Natural killer cell treated with Interleukin-12 subunit alpha and Interleukin-12 subunit beta and Interleukin-15 and Interleukin-18, amount 100 ng/mL, for 72 hours (primary cell): ENCODE data around the gene IQGAP2. TPM values are rescaled to one million over a fixed set of nuclear protein-coding genes. Genes with fewer than 3 reads are reported as not detected.

Source experiments
- ATAC-seq, 2 donors: fragments of 150-1000 bp; cut with Tn5 transposase in 1 of 2; sonication (Bioruptor Pico), chemical (Tn5 transposase) in 1 of 2; 2 replicates each; pipeline ENCODE4 v1.10.0; 2021
- DNase-seq: peaks from one replicate; pipeline ENCODE4 v3.0.0; 2022; ENCODE audit warnings: low spot score
- H3K27ac Mint-ChIP-seq, 2 donors: 1 replicate in 1 of 2; 2 replicates in 1 of 2; pipeline ENCODE4 v1.8.0; 2022; ENCODE audit warnings: mixed read lengths in 2 of 2, mild to moderate bottlenecking in 1 of 2, moderate library complexity in 1 of 2
- H3K27me3 Mint-ChIP-seq, 2 donors: 1 replicate in 1 of 2; 2 replicates in 1 of 2; pipeline ENCODE4 v1.8.0; 2022; ENCODE audit warnings: mixed read lengths in 2 of 2
- H3K36me3 Mint-ChIP-seq: one replicate; pipeline ENCODE4 v1.8.0; 2022; ENCODE audit warnings: mixed read lengths
- H3K4me1 Mint-ChIP-seq, 2 donors: 1 replicate in 1 of 2; 2 replicates in 1 of 2; pipeline ENCODE4 v1.8.0; 2022; ENCODE audit warnings: low read depth in 2 of 2, mixed read lengths in 2 of 2, mild to moderate bottlenecking in 1 of 2
- H3K4me3 Mint-ChIP-seq: one replicate; pipeline ENCODE4 v1.8.0; 2022; ENCODE audit warnings: mixed read lengths
- H3K9me3 Mint-ChIP-seq: 2 replicates; pipeline ENCODE4 v1.8.0; 2022; ENCODE audit warnings: mixed read lengths
- total RNA-seq, 2 donors: library from RNA; stranded (reverse); gene quantifications; one replicate each; pipeline ENCODE4 v1.2.3, GENCODE V29; 2022

The IQGAP2 gene
- total RNA-seq, 2 donors from 2014 or later, result 104 to 111 TPM

DNA sequence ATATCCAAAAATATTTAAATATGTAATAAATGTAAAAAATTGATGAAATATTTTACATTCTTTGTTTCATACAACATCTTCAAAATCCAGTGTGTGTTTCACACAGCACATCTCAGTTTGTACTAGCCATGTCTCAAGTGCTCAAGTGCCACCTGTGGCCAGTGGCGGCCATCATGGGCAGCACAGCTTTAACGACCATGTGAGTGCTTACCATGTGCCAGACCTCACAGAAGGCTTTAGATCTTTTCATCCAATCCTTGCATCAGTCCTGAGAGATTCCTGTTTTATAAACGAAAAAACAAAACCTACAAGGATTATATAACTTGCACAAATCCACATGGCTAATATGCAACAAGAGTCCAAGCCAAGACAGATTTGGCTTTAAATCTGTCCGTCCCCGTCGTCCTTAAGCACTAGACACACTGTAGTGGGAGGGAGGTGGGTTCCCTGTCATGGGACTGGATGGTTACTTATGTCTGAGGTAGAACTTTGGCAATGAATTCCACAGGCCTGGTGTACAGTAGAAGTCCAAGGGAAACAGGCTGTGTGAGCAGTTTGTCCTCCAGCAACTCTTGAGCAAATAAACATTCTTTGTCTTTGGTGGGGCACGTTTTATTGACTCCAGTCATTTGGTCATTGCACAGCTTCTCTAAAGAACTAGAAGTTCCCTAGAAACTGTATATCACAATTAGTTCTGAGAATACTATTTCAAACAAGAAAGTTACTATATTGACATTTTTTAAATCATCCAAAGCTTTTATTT, 287.8 kb downstream of the IQGAP2 start:
- Mint-ChIP-seq H3K36me3 (peaks cover 13% of the 10 kb centered on the region), H3K9me3 (no peaks in the 10 kb centered on the region), H3K4me1 (peaks cover 19 to 41% of the 10 kb centered on the region in 2 donors), H3K4me3 (peak overlapping the region; percentile 48), H3K27me3 (no peaks in the 10 kb centered on the region), H3K27ac (peak overlapping the region; percentile 87 to 91)
- DNase-seq (no peak), ATAC-seq (no peak)

DNA sequence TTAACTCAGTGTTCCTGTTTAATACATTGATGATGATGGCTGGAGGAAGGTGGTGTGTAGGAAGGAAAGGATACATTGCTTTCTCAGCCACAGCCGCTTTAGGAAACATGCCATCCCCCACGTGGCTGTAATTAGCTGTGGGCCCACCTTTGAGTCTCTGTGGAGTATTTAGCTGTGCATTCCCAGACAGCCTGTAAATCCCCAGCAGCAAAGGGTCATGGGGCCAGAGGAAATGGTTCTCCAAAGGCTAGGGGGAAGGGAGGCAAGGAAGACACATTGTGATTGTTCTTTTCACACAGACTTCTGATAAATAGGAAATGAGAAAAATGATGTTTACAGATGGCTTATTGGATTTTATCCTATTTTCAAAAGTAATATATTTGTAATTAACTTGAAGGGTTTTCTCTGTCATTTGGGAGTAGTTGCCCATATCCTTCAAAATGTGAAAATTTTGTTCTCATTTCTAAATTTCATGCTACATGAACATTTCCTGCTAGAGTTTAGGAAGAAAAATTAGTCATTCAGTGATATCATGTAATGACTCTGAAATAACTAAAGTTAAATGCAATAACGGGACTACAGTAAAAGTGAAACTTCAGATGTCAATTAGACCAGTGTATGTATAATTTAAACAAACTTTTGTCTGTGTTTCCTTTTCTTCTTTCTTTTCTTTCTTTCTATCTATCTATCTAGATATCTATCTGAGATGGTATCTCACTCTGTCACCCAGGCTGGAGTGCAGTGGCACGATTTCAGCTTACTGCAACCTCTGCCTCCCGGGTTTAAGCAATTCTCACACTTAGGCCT, 288.6 kb downstream of the IQGAP2 start:
- H3K27ac Mint-ChIP-seq, result peak overlapping the region; percentile 87 to 91
- peaks cover 24 to 47% of the 10 kb centered on the region in 2 donors for H3K4me1 Mint-ChIP-seq
- H3K36me3 Mint-ChIP-seq, result peaks cover 18% of the 10 kb centered on the region
- no peaks in the 10 kb centered on the region for H3K27me3 Mint-ChIP-seq
- peak overlapping the region; percentile 48 for H3K4me3 Mint-ChIP-seq
- DNase-seq (no peak), ATAC-seq (peak; percentile 75 to 88)
- H3K9me3 Mint-ChIP-seq, result no peaks in the 10 kb centered on the region

DNA sequence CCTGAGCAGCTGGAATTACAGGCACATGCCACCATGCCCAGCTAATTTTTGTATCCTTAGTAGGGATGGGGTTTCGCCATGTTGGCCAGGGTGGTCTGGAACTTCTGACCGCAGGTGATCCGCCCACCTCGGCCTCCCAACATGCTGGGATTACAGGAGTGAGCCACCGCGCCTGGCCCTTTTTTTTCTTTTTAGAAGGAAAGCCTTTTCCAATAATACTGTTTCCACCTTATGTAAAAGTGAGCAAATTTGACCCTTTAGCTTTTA, 289.1 kb downstream of the IQGAP2 start:
- Mint-ChIP-seq H3K27me3 (no peaks in the 10 kb centered on the region), H3K27ac (peak overlapping the region; percentile 87 to 91), H3K4me1 (peaks cover 24 to 47% of the 10 kb centered on the region in 2 donors), H3K4me3 (peak overlapping the region; percentile 48), H3K36me3 (peaks cover 13% of the 10 kb centered on the region), H3K9me3 (no peaks in the 10 kb centered on the region)
- no peak for DNase-seq
- no peak for ATAC-seq

DNA sequence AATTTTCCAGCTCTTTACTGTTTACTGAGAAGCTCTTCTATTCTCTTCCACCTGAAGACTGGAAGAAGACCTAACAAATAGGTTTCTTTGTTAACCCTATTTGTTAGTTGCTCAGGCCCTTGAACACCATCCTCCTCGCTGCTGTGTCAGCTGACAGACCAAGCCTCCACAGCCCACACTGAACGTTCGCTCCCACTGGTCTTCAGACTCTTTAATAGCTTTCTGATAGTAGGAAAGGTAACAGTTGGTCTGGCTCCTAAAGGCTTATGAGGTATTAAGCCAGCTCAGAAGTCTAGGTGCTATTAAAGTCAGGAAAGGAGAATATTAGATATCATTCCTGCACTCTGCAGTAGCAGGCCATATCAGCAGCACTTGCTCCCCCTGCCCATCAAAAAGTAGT, 289.6 kb downstream of the IQGAP2 start:
- peaks cover 24 to 47% of the 10 kb centered on the region in 2 donors for H3K4me1 Mint-ChIP-seq
- H3K36me3 Mint-ChIP-seq, result peaks cover 13% of the 10 kb centered on the region
- no peaks in the 10 kb centered on the region for H3K27me3 Mint-ChIP-seq
- no peaks in the 10 kb centered on the region for H3K9me3 Mint-ChIP-seq
- peak overlapping the region; percentile 87 to 91 for H3K27ac Mint-ChIP-seq
- peak overlapping the region; percentile 48 for H3K4me3 Mint-ChIP-seq
- DNase-seq, result no peak
- ATAC-seq, result no peak

DNA sequence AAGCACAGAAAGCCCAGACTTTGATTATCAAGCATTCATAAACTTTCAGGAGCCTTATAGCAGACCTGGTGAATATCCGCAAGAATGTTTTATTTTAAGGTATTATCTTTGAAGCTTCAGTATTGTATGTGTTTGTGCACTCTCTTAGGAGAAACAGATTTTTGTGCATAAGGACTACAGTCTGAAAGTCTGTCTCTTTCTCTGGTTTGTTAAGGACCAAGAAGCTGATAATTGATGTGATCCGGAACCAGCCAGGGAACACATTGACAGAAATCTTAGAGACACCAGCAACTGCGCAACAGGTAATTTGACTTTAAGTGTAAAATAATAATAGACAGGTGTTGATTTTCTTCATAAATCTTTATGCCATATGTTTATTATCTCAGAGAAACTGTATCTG, 290.1 kb downstream of the IQGAP2 start:
- DNase-seq (no peak), ATAC-seq (no peak)
- Mint-ChIP-seq H3K9me3 (no peaks in the 10 kb centered on the region), H3K27ac (peak overlapping the region; percentile 87 to 91), H3K4me1 (peaks cover 24 to 47% of the 10 kb centered on the region in 2 donors), H3K27me3 (no peaks in the 10 kb centered on the region), H3K36me3 (peaks cover 13% of the 10 kb centered on the region), H3K4me3 (no peak overlapping the region)

DNA sequence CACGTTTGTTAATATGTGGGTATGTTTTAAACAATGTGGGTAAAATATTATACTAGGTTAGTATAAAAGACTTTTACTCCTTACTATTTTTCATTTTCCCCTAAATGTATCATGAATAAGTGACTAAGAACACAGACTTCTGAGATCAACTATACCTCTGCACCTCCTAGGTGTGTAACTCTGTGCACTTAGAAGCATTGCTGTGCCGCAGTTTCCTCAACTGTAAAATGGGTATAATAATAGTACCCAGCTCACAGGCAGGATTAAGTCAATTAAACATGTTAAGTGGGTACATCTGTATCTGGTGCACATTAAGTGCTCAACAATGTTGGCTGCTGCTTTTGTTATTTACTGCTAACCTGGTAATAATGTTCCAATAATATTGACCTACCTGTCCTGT, 291.2 kb downstream of the IQGAP2 start:
- H3K27ac Mint-ChIP-seq, result no peak overlapping the region
- ATAC-seq (no peak), DNase-seq (no peak)
- H3K36me3 Mint-ChIP-seq, result peaks cover 13% of the 10 kb centered on the region
- no peaks in the 10 kb centered on the region for H3K9me3 Mint-ChIP-seq
- no peak overlapping the region for H3K4me3 Mint-ChIP-seq
- peaks cover 24 to 51% of the 10 kb centered on the region in 2 donors for H3K4me1 Mint-ChIP-seq
- H3K27me3 Mint-ChIP-seq, result no peaks in the 10 kb centered on the region

DNA sequence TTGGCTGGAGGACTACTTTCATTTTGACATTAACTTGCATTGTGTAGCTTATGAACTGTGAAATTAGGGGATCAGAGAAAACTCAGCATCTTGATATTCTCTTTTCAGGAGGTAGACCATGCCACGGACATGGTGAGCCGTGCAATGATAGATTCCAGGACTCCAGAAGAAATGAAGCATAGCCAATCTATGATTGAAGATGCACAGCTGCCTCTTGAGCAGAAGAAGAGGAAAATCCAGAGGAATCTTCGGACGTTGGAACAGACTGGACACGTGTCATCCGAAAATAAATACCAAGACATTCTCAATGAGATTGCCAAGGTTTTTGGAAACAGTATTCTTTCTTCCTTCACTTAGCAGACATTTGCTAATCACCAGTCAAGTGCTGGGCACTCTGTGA, 292.3 kb downstream of the IQGAP2 start:
- ATAC-seq (no peak), DNase-seq (no peak)
- Mint-ChIP-seq H3K27ac (peak overlapping the region in 1 of 2 donors; percentile 37), H3K9me3 (no peaks in the 10 kb centered on the region), H3K27me3 (no peaks in the 10 kb centered on the region), H3K36me3 (peaks cover 13% of the 10 kb centered on the region), H3K4me1 (peaks cover 24 to 49% of the 10 kb centered on the region in 2 donors), H3K4me3 (no peak overlapping the region)

DNA sequence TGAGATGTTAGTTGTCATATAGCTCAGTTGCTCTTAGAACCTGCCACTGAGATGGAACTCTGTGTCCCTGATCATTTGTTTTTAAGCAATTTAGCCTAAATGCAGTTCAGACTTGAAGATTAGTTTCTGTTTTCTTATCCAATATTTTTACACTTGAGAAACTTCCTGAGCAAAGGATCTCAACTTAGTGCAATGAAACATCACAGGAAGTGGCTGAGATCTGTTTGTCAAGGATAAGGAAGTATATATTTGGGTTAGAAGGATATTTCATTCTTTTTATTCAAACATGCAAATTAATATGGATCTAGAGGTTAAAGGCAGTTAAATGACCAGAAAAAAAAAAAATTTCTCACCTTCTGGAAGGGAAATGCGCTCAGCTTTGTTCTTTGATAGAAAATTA, 293.2 kb downstream of the IQGAP2 start:
- H3K4me3 Mint-ChIP-seq, result no peak overlapping the region
- peak overlapping the region in 1 of 2 donors; percentile 73 for H3K27ac Mint-ChIP-seq
- H3K36me3 Mint-ChIP-seq, result peaks cover 20% of the 10 kb centered on the region
- H3K4me1 Mint-ChIP-seq, result peaks cover 24 to 52% of the 10 kb centered on the region in 2 donors
- no peaks in the 10 kb centered on the region for H3K27me3 Mint-ChIP-seq
- ATAC-seq (no peak), DNase-seq (no peak)
- H3K9me3 Mint-ChIP-seq, result no peaks in the 10 kb centered on the region

DNA sequence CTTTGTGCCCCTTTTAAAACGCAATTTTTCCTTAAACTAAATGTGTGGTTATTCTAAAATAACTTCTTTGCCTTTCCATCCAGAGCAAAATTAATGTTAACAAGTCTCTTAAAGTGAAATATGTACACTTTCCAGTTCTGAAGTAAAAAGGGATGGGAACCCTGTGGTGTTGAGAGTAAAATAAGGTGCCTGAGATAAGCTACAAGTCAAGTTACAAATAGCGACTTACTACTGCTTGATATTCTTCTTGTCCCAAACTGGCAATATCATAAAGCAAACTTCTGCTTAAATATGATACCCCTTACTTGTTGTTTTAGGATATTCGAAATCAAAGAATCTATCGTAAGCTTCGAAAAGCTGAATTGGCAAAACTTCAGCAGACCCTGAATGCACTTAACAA, 294.6 kb downstream of the IQGAP2 start:
- H3K36me3 Mint-ChIP-seq, result peaks cover 23% of the 10 kb centered on the region

DNA sequence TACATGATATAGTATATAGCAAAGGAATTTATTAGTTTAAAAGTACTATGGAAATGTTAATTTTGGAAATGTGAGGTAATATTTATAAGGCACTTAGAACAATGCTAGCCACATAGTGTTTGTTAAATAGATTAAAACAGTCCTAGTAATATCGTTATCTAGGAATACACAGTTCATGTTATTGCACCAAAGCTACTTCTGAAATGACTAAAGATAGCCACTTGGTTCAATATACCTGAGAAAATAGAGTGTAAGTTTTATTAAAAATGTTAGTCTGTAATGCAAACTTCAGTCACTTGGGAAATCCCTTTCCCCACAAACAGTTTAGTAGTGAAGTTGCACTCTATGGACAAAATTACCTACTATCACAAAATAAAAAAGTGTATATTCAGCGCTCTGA, 297.5 kb downstream of the IQGAP2 start:
- Mint-ChIP-seq H3K9me3 (no peaks in the 10 kb centered on the region), H3K4me3 (no peak overlapping the region), H3K36me3 (peaks cover 16% of the 10 kb centered on the region), H3K27me3 (no peaks in the 10 kb centered on the region), H3K4me1 (peaks cover 8 to 28% of the 10 kb centered on the region in 2 donors), H3K27ac (peak overlapping the region in 1 of 2 donors; percentile 15)
- ATAC-seq (peak in 1 of 2 donors; percentile 48), DNase-seq (no peak)

More for the DNA sequence above, 294.6 kb downstream of the IQGAP2 start:
- H3K4me1 Mint-ChIP-seq, result peaks cover 13 to 40% of the 10 kb centered on the region in 2 donors
- H3K4me3 Mint-ChIP-seq, result no peak overlapping the region
- no peaks in the 10 kb centered on the region for H3K9me3 Mint-ChIP-seq
- no peaks in the 10 kb centered on the region for H3K27me3 Mint-ChIP-seq
- H3K27ac Mint-ChIP-seq, result no peak overlapping the region
- no peak for ATAC-seq
- no peak for DNase-seq

DNA sequence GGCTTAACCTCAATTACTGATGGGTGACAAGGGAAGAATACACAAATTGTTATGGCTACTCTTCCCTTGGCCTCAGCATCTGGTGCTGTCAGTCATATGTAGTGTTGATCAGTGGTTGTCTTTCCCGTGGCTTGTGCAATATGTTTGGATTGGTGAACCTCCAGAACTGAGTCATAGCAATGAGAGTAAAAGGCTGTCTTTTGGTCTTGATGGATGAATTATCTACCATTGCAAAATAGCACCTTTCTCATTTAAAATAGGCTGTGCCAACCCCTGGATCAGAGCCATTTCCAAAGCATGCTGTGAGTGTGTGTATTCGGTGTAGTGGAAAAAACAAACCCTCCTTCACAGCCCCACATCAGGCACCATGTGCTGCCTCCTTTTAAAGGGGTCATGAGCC, 298.2 kb downstream of the IQGAP2 start:
- Mint-ChIP-seq H3K27me3 (no peaks in the 10 kb centered on the region), H3K36me3 (peaks cover 12% of the 10 kb centered on the region), H3K9me3 (no peaks in the 10 kb centered on the region), H3K4me1 (peaks cover 6 to 25% of the 10 kb centered on the region in 2 donors), H3K27ac (peak overlapping the region in 1 of 2 donors; percentile 15), H3K4me3 (no peak overlapping the region)
- ATAC-seq (peak in 1 of 2 donors; percentile 66), DNase-seq (no peak)

DNA sequence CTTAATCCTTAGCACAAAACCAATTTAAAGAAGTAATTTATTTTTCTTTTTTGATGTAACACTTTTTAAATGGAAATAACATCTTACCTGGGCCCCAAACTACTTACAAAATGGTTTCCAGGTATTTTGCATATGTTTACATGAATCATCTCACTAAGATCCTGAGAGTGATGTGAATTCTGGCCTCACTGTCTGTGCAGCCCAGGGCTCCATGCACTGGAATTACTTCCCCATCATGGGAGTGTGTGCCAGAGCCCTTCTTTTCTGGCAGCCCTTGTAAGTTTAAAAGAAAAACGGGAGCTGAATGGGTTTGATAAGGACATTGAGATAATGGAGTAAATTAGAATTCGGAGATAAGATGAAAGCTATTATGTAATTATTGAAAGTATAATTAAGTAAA, 300.6 kb downstream of the IQGAP2 start:
- peaks cover 10% of the 10 kb centered on the region for H3K36me3 Mint-ChIP-seq
- DNase-seq (no peak), ATAC-seq (no peak)
- no peaks in the 10 kb centered on the region for H3K9me3 Mint-ChIP-seq
- no peak overlapping the region for H3K4me3 Mint-ChIP-seq
- no peaks in the 10 kb centered on the region for H3K27me3 Mint-ChIP-seq
- H3K4me1 Mint-ChIP-seq, result peaks cover 3 to 23% of the 10 kb centered on the region in 2 donors
- H3K27ac Mint-ChIP-seq, result no peak overlapping the region

DNA sequence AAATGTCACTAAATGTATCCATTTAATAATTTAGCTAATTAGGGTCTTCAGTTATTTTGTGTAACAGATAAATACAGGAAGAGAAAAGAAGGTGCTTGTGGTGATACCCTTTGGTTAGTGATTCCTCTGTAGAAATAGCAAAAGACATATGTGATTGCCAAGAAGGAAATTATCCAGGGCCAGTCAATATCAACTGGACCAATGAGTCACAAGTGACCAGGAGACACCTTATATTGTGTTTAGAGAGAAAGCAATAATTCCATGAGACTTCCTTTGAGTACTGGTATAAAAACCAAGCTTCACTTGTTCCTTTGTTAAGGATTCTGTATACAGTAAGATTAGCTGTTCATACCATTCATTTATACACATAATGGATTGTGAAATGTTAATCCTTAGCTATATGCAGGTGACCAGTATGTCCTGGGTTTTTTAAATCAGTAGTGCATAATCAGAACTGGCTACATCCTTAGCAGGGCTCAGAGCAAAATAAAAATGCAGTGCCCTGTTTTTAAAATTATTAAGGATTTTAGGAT, 301.1 kb downstream of the IQGAP2 start:
- H3K27me3 Mint-ChIP-seq, result no peaks in the 10 kb centered on the region
- no peak overlapping the region for H3K4me3 Mint-ChIP-seq
- no peaks in the 10 kb centered on the region for H3K9me3 Mint-ChIP-seq
- peaks cover 3 to 20% of the 10 kb centered on the region in 2 donors for H3K4me1 Mint-ChIP-seq
- DNase-seq, result no peak
- no peak for ATAC-seq
- H3K36me3 Mint-ChIP-seq, result peaks cover 10% of the 10 kb centered on the region
- H3K27ac Mint-ChIP-seq, result no peak overlapping the region

DNA sequence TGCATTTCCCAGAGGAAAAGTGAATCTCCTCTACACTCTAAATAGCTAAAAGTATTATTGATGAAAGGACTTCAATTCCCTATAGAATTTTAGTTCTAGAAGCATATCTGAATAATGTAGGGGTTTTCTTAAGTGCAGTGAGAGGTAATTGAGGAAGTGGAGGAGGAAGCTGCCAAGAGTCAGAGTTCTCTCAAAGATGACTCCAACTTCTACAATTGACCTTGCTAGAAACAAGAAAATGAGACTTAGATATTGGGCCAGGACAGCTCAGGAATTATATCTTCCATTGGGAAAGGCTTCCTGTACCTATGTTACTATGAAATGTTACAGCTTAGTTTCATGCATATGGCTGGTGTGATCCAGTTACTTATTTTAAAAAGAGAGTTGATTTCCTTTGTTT, 302.5 kb downstream of the IQGAP2 start:
- no peaks in the 10 kb centered on the region for H3K27me3 Mint-ChIP-seq
- no peak overlapping the region for H3K27ac Mint-ChIP-seq
- H3K4me3 Mint-ChIP-seq, result no peak overlapping the region
- H3K36me3 Mint-ChIP-seq, result peaks cover 10% of the 10 kb centered on the region
- DNase-seq (no peak), ATAC-seq (no peak)
- H3K4me1 Mint-ChIP-seq, result peaks cover 5 to 17% of the 10 kb centered on the region in 2 donors
- H3K9me3 Mint-ChIP-seq, result no peaks in the 10 kb centered on the region
